H1 (cell line): Measurements from ENCODE around the gene TEAD2. TPM values are rescaled to one million over a fixed set of nuclear protein-coding genes. Genes with fewer than 3 reads are reported as not detected.

Experiments used
- CTCF ChIA-PET: fragments of 300-600 bp; sonication (Branson Sonifier 250); formaldehyde crosslinking; loops from one replicate; lab custom pipeline; 2021; ENCODE audit not compliant: partially characterized antibody; lab: Charles Lee
- POLR2A ChIA-PET: fragments of 300-600 bp; sonication (Branson Sonifier 250); formaldehyde crosslinking; loops from one replicate; lab custom pipeline; 2021; ENCODE audit warnings: inconsistent platforms; ENCODE audit not compliant: partially characterized antibody; lab: Charles Lee
- DNase-seq, 2 experiments: peaks; one replicate each; pipeline versions ENCODE4 v3.0.0 to v3.0.0-alpha.2; 2010 to 2022; ENCODE audit warnings: low spot score in 2 of 2, low read depth in 1 of 2, mixed read lengths in 1 of 2
- FAIRE-seq: peaks from 2 replicates; lab custom pipeline; 2011; peaks lifted over from hg19 to GRCh38; lab: Jason Lieb, UNC
- H2AFZ ChIP-seq: 2 replicates; pipeline ENCODE4 v1.8.1; 2012; ENCODE audit warnings: low read length, inconsistent platforms
- H2AK5ac ChIP-seq: 2 replicates; pipeline ENCODE4 v1.6.1; 2013; ENCODE audit warnings: low read depth, low read length
- H2BK120ac ChIP-seq: replicated peaks from 2 replicates; pipeline ENCODE3; 2013; ENCODE audit warnings: low read depth, low read length, inconsistent platforms
- H2BK12ac ChIP-seq: 2 replicates; pipeline ENCODE4 v1.6.1; 2013; ENCODE audit warnings: low read depth, low read length
- H2BK15ac ChIP-seq: 2 replicates; pipeline ENCODE4 v1.6.1; 2013; ENCODE audit warnings: low read length
- H2BK20ac ChIP-seq: 2 replicates; pipeline ENCODE4 v1.6.1; 2013; ENCODE audit warnings: low read length
- H2BK5ac ChIP-seq: 2 replicates; pipeline ENCODE4 v1.6.1; 2013; ENCODE audit warnings: low read depth, low read length
- H3K14ac ChIP-seq: 2 replicates; pipeline ENCODE4 v1.6.1; 2013; ENCODE audit warnings: inconsistent platforms; ENCODE audit not compliant: insufficient read length
- H3K18ac ChIP-seq: 2 replicates; pipeline ENCODE4 v1.6.1; 2013; ENCODE audit warnings: low read length; ENCODE audit errors: extremely low read depth
- H3K23ac ChIP-seq: 2 replicates; pipeline ENCODE4 v1.6.1; 2013; ENCODE audit warnings: inconsistent platforms; ENCODE audit not compliant: insufficient read length
- H3K23me2 ChIP-seq: 2 replicates; pipeline ENCODE4 v1.6.1; 2013; ENCODE audit warnings: low read depth, low read length
- H3K27ac ChIP-seq: 2 replicates; pipeline ENCODE4 v1.6.1; 2011; ENCODE audit warnings: low read depth, low read length, inconsistent platforms
- H3K27me3 ChIP-seq, 4 experiments: replicated peaks in 1 of 4; 1 replicate in 1 of 4; 2 replicates in 3 of 4; pipeline versions ENCODE4 v1.6.1 to v1.8.1; 2011 to 2013; ENCODE audit warnings: low read length in 3 of 4, mild to moderate bottlenecking in 3 of 4, inconsistent platforms in 2 of 4, mixed read lengths in 2 of 4, moderate library complexity in 1 of 4; ENCODE audit not compliant: control insufficient read depth in 3 of 4, insufficient read depth in 3 of 4; ENCODE audit errors: extremely low read depth in 1 of 4
- H3K36me3 ChIP-seq, 4 experiments: 2 replicates each; pipeline versions ENCODE4 v1.6.1 to v1.8.1; 2011 to 2013; ENCODE audit warnings: mild to moderate bottlenecking in 4 of 4, low read length in 3 of 4, moderate library complexity in 2 of 4, control low read depth in 1 of 4, inconsistent platforms in 1 of 4; ENCODE audit not compliant: insufficient read depth in 4 of 4, control insufficient read depth in 2 of 4
- H3K4ac ChIP-seq: replicated peaks from 2 replicates; pipeline ENCODE3; 2013; ENCODE audit warnings: low read length, low read depth, mixed read lengths, inconsistent platforms; ENCODE audit not compliant: insufficient read length
- H3K4me1 ChIP-seq, 4 experiments: replicated peaks in 1 of 4; 1 replicate in 1 of 4; 2 replicates in 3 of 4; pipeline versions ENCODE4 v1.6.1 to v1.8.1; 2011 to 2013; ENCODE audit warnings: low read length in 3 of 4, inconsistent platforms in 2 of 4, mixed read lengths in 1 of 4; ENCODE audit not compliant: insufficient read depth in 4 of 4, control insufficient read depth in 3 of 4
- H3K4me2 ChIP-seq, 2 experiments: 2 replicates each; pipeline versions ENCODE4 v1.6.1 to v1.8.1; 2011 to 2013; ENCODE audit warnings: low read depth in 2 of 2, low read length in 2 of 2, control low read depth in 1 of 2, inconsistent platforms in 1 of 2, mild to moderate bottlenecking in 1 of 2; ENCODE audit not compliant: insufficient read depth in 1 of 2
- H3K4me3 ChIP-seq, 4 experiments: fragments of 200-600, 300-600 bp in 1 of 4; sonication (generic), shearing (Covaris generic), sonication (Bioruptor Twin) in 1 of 4; 2 replicates each; pipeline versions ENCODE4 v1.5.1 to v1.8.1; 2011 to 2016; ENCODE audit warnings: low read length in 4 of 4, low read depth in 3 of 4, control low read depth in 2 of 4, inconsistent platforms in 2 of 4, mild to moderate bottlenecking in 2 of 4, mixed read lengths in 1 of 4, moderate library complexity in 1 of 4; ENCODE audit not compliant: insufficient read depth in 2 of 4; ENCODE audit errors: extremely low read depth in 1 of 4
- H3K56ac ChIP-seq: replicated peaks from 2 replicates; pipeline ENCODE3; 2013; ENCODE audit warnings: low read depth, mild to moderate bottlenecking, mixed read lengths, low read length, inconsistent platforms; ENCODE audit not compliant: insufficient read length
- H3K79me1 ChIP-seq: 2 replicates; pipeline ENCODE4 v1.6.1; 2013; ENCODE audit warnings: low read depth, low read length, control low read depth
- H3K79me2 ChIP-seq, 2 experiments: 2 replicates each; pipeline versions ENCODE4 v1.6.1 to v1.8.1; 2012 to 2013; ENCODE audit warnings: low read length in 2 of 2, mild to moderate bottlenecking in 2 of 2, inconsistent platforms in 1 of 2; ENCODE audit not compliant: insufficient read depth in 2 of 2, control insufficient read depth in 1 of 2
- H3K9ac ChIP-seq, 4 experiments: replicated peaks in 1 of 4; 1 replicate in 1 of 4; 2 replicates in 3 of 4; pipeline versions ENCODE4 v1.6.1 to v1.8.1; 2011 to 2013; ENCODE audit warnings: low read depth in 3 of 4, low read length in 3 of 4, control low read depth in 2 of 4, mild to moderate bottlenecking in 2 of 4, moderate library complexity in 2 of 4, inconsistent platforms in 1 of 4; ENCODE audit errors: extremely low read depth in 1 of 4
- H3K9me3 ChIP-seq, 2 experiments: 2 replicates each; pipeline versions ENCODE4 v1.6.1 to v1.8.1; 2012 to 2013; ENCODE audit warnings: mild to moderate bottlenecking in 2 of 2, moderate library complexity in 2 of 2, control low read depth in 1 of 2, inconsistent platforms in 1 of 2, low read depth in 1 of 2, low read length in 1 of 2, mixed read lengths in 1 of 2; ENCODE audit not compliant: insufficient read depth in 2 of 2
- H4K20me1 ChIP-seq, 2 experiments: replicated peaks in 1 of 2; 2 replicates each; pipeline versions ENCODE3 to v1.8.1; 2011 to 2013; ENCODE audit warnings: inconsistent platforms in 2 of 2, low read length in 2 of 2, mild to moderate bottlenecking in 1 of 2; ENCODE audit not compliant: insufficient read depth in 2 of 2, control insufficient read depth in 1 of 2
- H4K5ac ChIP-seq: 2 replicates; pipeline ENCODE4 v1.6.1; 2013; ENCODE audit warnings: low read length, low read depth, mixed read lengths, inconsistent platforms; ENCODE audit not compliant: insufficient read length
- H4K8ac ChIP-seq: 2 replicates; pipeline ENCODE4 v1.8.0; 2013; ENCODE audit warnings: mild to moderate bottlenecking, moderate library complexity, low read length, inconsistent platforms; ENCODE audit not compliant: insufficient read depth; ENCODE audit errors: extremely low read depth
- H4K91ac ChIP-seq: replicated peaks from 2 replicates; pipeline ENCODE3; 2013; ENCODE audit warnings: low read length, mixed read lengths, inconsistent platforms; ENCODE audit not compliant: insufficient read length
- BACH1 ChIP-seq: IDR thresholded peaks from 2 replicates; pipeline ENCODE4 v1.6.1; 2012; ENCODE audit warnings: low read length, improper control_type of control experiment
- CREB1 ChIP-seq: IDR thresholded peaks from 2 replicates; pipeline ENCODE4 v1.6.1; 2012; ENCODE audit warnings: inconsistent platforms
- CTCF ChIP-seq, 3 experiments: IDR thresholded peaks; 1 replicate in 2 of 3; 2 replicates in 1 of 3; pipeline versions ENCODE4 v1.5.1 to v1.6.1; 2011; ENCODE audit warnings: low read length in 3 of 3, mild to moderate bottlenecking in 3 of 3, inconsistent platforms in 2 of 3, low read depth in 1 of 3, moderate library complexity in 1 of 3; ENCODE audit not compliant: insufficient read depth in 1 of 3; ENCODE audit errors: control extremely low read depth in 1 of 3
- E2F6 ChIP-seq: IDR thresholded peaks from 2 replicates; pipeline ENCODE4 v1.6.1; 2012; ENCODE audit warnings: inconsistent platforms
- HDAC2 ChIP-seq, 2 experiments: fragments of 300-600 bp in 1 of 2; sonication (generic) in 1 of 2; IDR thresholded peaks; 2 replicates each; pipeline ENCODE4 v1.6.1; 2011 to 2012; ENCODE audit warnings: low read depth in 2 of 2, low read length in 2 of 2, mild to moderate bottlenecking in 2 of 2, moderate library complexity in 2 of 2, borderline replicate concordance in 1 of 2, inconsistent platforms in 1 of 2
- RBBP5 ChIP-seq: IDR thresholded peaks from 2 replicates; pipeline ENCODE4 v1.7.1; 2012; ENCODE audit warnings: low read depth, mild to moderate bottlenecking, inconsistent platforms, low read length, moderate library complexity, borderline replicate concordance
- SP4 ChIP-seq: IDR thresholded peaks from 2 replicates; pipeline ENCODE4 v1.6.1; 2012; ENCODE audit warnings: low read length, inconsistent platforms
- SRF ChIP-seq: IDR thresholded peaks from 2 replicates; pipeline ENCODE4 v1.6.1; 2011; ENCODE audit warnings: mild to moderate bottlenecking, low read depth, low read length, moderate library complexity
- TAF7 ChIP-seq: optimal IDR thresholded peaks from 2 replicates; pipeline ENCODE3; 2011; ENCODE audit warnings: low read depth, mild to moderate bottlenecking, inconsistent platforms, low read length, moderate library complexity, borderline replicate concordance
- TCF12 ChIP-seq: IDR thresholded peaks from 2 replicates; pipeline ENCODE4 v1.6.1; 2011; ENCODE audit warnings: low read depth, mild to moderate bottlenecking, low read length
- TEAD4 ChIP-seq: IDR thresholded peaks from 2 replicates; pipeline ENCODE4 v1.6.1; 2012; ENCODE audit warnings: low read depth, low read length, inconsistent platforms, mixed read lengths
- WGBS, 2 experiments: shearing (Covaris generic) in 1 of 2; methylation state at CpG; one replicate each; pipeline versions ENCODE4 v1.1.6 to v1.1.7; 2013 to 2015; ENCODE audit warnings: low lambda C conversion rate in 2 of 2, mixed read lengths in 2 of 2, inconsistent platforms in 1 of 2, low coverage in 1 of 2, missing lambda C conversion rate in 1 of 2; ENCODE audit not compliant: insufficient replicate concordance in 2 of 2, insufficient coverage in 1 of 2, insufficient read length in 1 of 2; ENCODE audit errors: extremely low coverage in 1 of 2, missing lambda C conversion rate in 1 of 2; 5-methylcytosine and 5-hydroxymethylcytosine counted together
- polyA plus RNA-seq, 7 experiments: library from polyadenylated mRNA; depleted of rRNA in 3 of 7; stranded (reverse) in 5 of 7; unstranded in 2 of 7; fragments of >200 nt in 5 of 7; fragments of 200-250 nt in 2 of 7; gene quantifications; 1 replicate in 5 of 7; 2 replicates in 1 of 7; 4 replicates in 1 of 7; pipeline versions ENCODE4 v1.2.1 to v1.2.3, GENCODE V29; 2011 to 2013; ENCODE audit warnings: missing spikeins in 2 of 7, mixed read lengths in 2 of 7
- total RNA-seq: library from RNA; stranded (reverse); fragmentation: NEBNext Ultra II Directional; extraction: Animal tissue kit (Norgen Biotek cat#: 25700); gene quantifications from 2 replicates; pipeline ENCODE4 v1.2.1, GENCODE V29; 2021

TEAD2 gene
- total and polyA plus RNA-seq, 2 of the 8 experiments (the other 6 are each of a cell fraction or from before 2014, with no cell fraction given): 87.6 to 146 TPM

GRCh38 chr19:49389406-49389805 lies 27.2 kb upstream of the TEAD2 start:
- H2BK15ac ChIP-seq: no peak overlapping the region
- H2BK12ac ChIP-seq: peak overlapping the region; percentile 50; the same call in 1 of the 2 replicates
- no peak overlapping the region for H2BK20ac ChIP-seq
- DNase-seq (no peak), FAIRE-seq (no peak)
- no peaks in the 10 kb centered on the region for H3K79me2 ChIP-seq
- H4K20me1 ChIP-seq: no peaks in the 10 kb centered on the region
- H3K27me3 ChIP-seq: no peaks in the 10 kb centered on the region
- no peaks in the 10 kb centered on the region for H3K36me3 ChIP-seq
- H3K4me3 ChIP-seq: no peak overlapping the region
- no peak overlapping the region for H2AFZ ChIP-seq
- no peak overlapping the region for H4K8ac ChIP-seq
- H3K79me1 ChIP-seq: no peaks in the 10 kb centered on the region
- ChIA-PET POLR2A (interaction anchor here (0.6 to 1.1 kb wide), 7 partner anchors 16 to 224 kb away, joined by 3 read pairs; no protein-coding TSS in a partner anchor), CTCF (interaction anchor here (0.7 to 10.4 kb wide), 9 partner anchors 14 to 164 kb away, joined by 3 to 291 read pairs (median 8); partner anchors contain the start of genes GFY and PTH2)
- H3K23me2 ChIP-seq: no peaks in the 10 kb centered on the region; the same call in 1 of the 2 replicates
- H4K5ac ChIP-seq: no peak overlapping the region
- no peak overlapping the region for H3K56ac ChIP-seq
- no peaks in the 10 kb centered on the region for H3K9me3 ChIP-seq
- 94% methylated on average over 16 of the region's 20 CpGs; no CpG with 5 or more reads in 1 of the 2 experiments for whole genome bisulfite sequencing, 2 experiments
- H3K4me2 ChIP-seq: no peak overlapping the region
- no peak overlapping the region for H3K18ac ChIP-seq
- H3K9ac ChIP-seq: no peak overlapping the region
- H3K27ac ChIP-seq: no peak overlapping the region
- H2BK5ac ChIP-seq: no peak overlapping the region
- no peak overlapping the region for H3K14ac ChIP-seq
- H2AK5ac ChIP-seq: no peak overlapping the region
- no peak overlapping the region for H4K91ac ChIP-seq
- no peak overlapping the region for H3K4ac ChIP-seq
- H3K4me1 ChIP-seq: peaks cover 0 to 3% (median under 1%) of the 10 kb centered on the region in 4 experiments; a peak in 2 of 7 replicates
- H3K23ac ChIP-seq: no peak overlapping the region
- H2BK120ac ChIP-seq: no peak overlapping the region
- TF ChIP-seq CREB1 (no peak), E2F6 (no peak), TEAD4 (no peak), TCF12 (no peak), HDAC2 (IDR thresholded peaks at IDR 0.05; ENCODE audit: borderline replicate concordance in 1 of 2, low read depth in 2 of 2, low read length in 2 of 2) (no peak), CTCF (IDR thresholded peaks at IDR 0.05; ENCODE audit: control extremely low read depth in 1 of 3, insufficient read depth in 1 of 3, low read depth in 1 of 3, low read length in 3 of 3) (no peak), TAF7 (no peak), SRF (no peak), RBBP5 (no peak), SP4 (no peak), BACH1 (no peak)
